Stimulated activated CD8-positive, alpha-beta memory T cell treated with anti-CD3 and anti-CD28 coated beads, Interleukin-15, amount 100 ng/mL, for 48 hours (primary cell): ENCODE data around the gene SCAMP4.
"Not testable (repeated sequence)": the region's sequence is repeated elsewhere in the genome, so short reads cannot be mapped to it uniquely, and the experiment has no call there.

Experiments
- DNase-seq, 2 donors: peaks; one replicate each; pipeline ENCODE4 v3.0.0-alpha.2; 2020; ENCODE audit warnings: low read depth in 2 of 2

SCAMP4 gene

GRCh38 chr19:1866693-1867348 is 38.4 kb upstream of the SCAMP4 start:
- DNase-seq: no peak

DNA sequence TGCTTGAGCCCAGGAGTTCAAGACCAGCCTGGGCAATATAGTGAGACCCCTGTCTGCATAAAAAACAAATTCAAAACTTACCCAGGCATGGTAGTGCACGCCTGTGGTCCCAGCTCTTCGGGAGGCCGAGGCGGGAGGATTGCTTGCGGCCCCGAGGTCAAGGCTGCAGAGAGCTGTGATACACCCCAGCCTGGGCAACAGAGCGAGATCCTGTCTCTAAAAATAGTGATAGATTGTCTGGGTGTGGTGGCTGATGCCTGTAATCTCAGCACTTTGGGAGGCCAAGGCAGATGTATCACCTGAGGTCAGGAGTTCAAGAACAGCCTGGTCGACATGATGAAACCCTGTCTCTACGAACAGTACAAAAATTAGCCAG is 37.9 kb upstream of the SCAMP4 start:
- DNase-seq: no peak

- DNase-seq: no peak
Measured at GRCh38 chr19:1868971-1869370, 36.2 kb upstream of the SCAMP4 start.

DNA sequence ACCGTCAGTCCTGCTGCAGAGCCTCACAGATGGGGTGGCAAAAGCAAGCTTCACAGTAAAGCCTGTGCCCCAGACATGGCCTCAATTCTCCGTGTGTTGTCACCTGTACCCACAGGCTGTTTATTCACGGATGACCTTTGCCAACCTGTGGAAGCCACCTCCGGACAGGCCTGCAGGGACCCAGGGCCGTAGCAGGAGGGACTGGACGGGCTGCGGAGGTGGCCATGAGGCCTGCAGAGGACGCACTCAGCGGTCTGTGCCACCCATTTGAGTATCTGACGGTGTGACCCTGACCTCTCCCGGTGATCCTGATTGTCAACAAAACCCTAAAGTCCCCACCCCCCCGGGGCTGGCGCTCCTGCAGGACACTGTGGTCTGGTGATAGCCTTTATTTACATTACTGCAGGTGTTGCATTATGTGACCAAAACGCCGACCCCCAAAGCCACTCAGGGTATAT is 34.0 kb upstream of the SCAMP4 start:
- DNase-seq: no peak

- no peak for DNase-seq
Measured at GRCh38 chr19:1871630-1872029, 33.6 kb upstream of the SCAMP4 start.

DNA sequence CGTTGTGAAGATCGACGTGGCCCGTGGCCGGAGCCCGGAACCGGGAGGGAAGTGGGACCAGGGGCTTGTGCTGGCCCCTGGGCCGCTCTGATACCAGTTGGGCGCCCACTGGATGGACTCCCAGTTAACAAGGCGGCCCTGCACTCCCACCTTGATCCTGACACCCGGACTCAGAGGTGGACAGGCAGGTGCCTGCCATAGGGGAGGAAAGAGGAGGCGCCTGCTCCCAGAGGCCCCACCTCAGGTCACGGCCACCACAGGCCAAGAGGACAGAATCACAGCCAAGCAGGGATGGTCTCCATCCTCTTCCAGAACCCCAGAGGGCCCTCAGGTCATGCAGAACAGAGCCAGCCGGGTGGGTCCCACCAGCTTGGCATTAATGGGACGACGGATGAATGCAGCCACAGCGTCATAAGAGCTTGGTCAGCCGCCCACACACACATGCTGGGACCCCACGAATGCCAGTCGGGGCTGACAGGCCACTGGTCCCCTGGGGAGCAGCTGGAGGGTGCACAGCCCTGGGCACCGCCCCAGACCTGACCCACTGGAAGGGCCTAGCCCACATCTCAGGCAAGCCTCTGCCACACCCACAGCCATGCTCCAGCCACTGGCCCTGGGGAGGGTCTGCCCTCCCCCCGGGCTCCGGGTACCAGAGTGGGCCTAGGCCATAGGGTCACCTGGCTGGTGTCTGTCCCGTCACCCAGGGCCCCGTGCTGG is 32.2 kb upstream of the SCAMP4 start:
- DNase-seq: no peak

DNA sequence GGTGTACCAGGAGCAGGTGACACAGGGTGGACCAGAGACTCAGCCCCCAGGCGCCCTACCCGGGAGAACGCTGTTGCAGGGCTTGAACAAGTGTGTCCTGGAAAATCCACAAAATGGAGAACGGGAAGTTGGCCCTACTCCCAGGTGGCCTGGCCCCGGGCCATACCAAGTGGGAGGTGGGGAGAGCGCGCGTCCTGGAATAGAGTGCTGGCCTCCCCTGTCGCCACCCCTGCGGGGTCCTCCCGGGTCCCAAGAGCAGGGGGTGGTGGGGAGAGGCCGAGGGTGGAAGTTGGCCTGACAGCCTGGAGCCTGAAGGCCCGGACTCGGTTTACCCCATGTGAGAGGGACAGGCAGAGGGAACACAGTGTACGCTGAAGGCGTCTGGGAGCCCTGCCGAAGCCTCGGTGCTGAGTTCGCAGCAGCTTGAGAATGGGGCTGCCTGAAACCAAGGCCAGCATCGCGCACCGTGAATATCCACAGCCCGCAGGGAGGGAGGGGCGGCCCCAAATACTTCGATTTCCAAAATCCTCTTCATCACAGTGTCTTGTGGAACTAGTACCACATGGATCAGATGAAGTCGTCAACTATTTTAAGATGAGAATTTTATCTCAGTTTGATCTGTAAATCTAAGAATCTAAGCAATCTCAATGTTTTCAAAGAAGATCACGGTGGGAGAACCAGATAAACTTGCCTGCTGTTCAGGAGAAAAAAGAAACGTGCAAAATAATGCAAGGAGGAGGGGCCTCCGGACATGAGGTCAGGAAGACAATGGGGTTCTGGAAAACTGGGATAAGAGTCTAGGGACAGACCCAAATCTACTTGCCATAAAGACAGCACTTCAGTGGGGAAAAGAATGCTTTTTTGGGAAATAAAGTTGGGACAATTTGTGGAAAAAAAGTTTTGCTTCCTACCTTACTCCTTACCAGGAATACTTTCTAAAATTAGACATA is 31.4 kb upstream of the SCAMP4 start:
- no peak for DNase-seq

DNA sequence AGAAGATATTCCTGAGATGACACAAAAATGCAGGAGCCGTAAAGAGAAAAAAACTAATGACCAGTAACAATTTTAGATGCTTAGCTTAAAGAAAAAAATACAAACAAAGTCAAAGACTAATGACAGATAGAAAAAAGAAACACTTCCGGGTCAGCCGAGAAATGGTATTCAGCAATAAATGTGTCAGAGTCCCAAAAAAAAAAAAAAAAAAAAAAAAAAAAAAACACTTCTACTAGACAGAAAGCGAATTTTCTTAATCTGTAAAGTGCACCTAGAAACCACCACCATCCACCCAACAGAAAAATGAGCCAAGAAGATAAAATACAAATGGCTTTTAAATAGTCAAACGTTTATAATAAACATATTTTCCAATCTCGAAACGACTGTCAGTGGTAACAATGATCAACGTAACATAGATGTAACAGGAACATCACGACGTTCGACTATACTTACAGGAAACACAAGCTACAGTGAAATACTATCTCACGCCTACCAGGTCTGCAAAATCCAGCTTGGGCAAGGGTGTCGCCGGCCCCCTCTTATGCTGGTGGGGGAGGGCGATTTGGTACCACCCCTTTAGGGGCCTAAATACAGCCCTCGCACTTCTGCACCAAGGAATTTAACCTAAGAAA is 30.5 kb upstream of the SCAMP4 start:
- no peak for DNase-seq

GRCh38 chr19:1875265-1875645 is 29.9 kb upstream of the SCAMP4 start:
- not testable (repeated sequence) for DNase-seq

DNA sequence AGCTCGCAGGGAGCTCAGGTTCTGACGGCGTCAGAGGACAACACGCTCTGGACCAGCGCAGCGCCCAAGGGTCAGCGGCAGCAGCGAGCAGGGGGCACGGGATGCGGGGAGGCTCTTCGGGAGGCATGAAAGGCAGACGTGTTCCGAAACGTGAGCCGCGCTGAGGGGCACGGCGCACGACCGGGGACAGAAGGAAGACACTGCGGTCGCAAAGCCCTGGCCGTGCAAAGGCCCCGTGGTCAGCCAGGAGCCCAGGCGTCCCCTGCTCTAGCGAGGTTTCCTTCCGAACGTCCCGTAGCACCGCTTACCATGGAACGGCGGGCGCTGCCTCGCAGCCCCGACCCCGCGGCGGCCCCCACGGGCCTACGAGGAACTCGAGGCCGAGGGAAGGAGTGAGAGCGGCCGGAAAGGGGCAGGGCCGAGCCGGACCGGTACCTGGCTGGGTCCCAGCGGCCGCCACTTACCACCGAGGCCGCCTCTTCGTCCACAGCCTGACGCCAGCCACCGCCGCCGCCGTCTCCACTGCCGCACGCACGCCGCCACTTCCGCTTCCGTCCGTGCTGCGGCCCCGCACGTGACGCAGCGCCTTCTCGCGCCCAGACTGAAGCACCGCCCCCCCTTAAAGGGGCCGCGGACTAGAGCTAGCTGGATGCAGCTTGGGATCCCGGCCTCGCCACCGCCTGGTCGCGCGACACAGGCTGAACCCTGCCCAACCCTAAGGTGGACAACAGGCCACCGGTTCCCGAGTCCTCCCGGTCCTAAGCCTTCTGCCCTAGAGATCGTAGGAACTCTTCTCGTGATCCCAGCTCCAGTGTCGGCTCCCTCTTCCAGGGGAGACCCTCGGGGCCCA is 29.3 kb upstream of the SCAMP4 start:
- DNase-seq: peak; percentile 88 to 89

GRCh38 chr19:1876496-1877279 is 28.5 kb upstream of the SCAMP4 start:
- DNase-seq: not testable (repeated sequence)

DNA sequence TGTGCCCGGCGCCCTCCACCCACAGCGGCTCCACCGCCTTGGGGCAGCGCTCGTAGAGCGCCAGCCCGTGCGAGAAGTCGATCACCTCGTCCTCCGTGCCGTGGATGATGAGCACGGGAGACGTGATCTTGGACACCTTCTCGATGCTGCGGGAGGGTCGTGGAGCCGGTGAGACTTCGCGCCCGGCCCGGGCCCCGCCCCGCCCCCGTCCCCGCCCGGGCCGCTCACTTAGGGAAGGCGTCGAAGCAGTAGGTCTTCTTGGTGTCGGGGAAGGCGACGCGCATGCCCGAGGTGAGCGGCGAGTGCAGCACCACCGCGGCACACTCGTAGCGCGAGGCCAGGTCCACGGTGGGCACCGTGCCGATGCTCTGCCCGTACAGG is 27.9 kb upstream of the SCAMP4 start:
- not testable (repeated sequence) for DNase-seq

GRCh38 chr19:1878583-1878982 is 26.6 kb upstream of the SCAMP4 start:
- DNase-seq: not testable (repeated sequence)

DNA sequence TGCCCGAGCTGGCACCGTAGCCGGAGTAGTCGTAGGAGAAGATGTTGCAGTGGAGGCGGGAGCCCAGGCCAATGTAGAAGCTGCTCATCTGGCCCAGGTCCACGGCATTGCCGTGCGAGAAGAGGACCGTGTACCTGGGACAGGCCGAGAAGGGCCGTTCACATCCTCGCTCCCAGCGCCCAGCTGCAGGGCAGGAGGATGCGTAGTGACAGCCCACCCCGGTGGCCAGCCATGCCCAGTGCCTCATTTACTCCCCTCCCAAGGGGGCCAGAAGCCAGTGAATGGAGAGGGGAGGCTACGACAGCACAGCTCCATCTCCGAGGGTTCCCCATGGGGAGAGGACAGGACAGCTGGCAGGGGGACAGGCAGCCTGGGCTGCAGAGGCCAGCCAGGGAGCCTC is 25.2 kb upstream of the SCAMP4 start:
- not testable (repeated sequence) for DNase-seq

DNA sequence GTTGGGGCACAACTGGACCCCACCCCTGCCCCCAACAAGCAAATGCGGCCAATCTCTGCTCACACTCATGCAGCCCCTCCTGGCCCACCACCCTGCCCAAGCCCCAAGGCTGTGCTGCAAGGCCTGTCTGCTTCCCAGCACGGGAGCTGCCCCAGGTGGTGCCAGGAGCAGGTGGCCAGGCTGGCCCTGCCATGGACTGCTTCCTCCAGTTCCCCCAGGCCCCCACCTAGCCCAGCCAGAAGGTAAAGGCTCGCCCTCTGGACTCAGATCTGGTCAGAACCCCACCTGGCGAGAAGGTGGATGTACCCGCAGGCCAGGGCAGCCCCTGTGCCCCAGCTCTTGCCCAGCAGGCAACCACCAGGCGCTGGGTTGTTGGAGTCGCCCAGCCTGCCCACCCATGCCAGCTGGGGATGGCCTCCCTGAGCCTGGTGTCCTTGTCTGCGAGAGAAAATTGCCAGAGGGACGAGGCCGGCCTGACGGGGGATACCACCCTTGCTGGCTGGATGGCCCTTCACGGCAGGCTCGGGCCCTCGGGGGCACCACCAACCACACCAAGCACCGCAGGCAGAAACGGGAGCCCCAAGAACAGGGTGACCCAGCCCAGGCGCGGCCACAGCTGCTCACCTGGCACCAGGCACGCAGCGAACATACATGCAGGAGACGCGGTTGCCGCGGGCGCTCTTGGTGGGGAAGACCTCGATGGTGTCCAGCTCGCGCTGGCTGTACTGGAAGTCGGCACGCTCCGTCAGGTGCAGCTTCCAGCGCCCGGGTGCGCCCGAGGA is 24.4 kb upstream of the SCAMP4 start:
- no peak for DNase-seq

DNA sequence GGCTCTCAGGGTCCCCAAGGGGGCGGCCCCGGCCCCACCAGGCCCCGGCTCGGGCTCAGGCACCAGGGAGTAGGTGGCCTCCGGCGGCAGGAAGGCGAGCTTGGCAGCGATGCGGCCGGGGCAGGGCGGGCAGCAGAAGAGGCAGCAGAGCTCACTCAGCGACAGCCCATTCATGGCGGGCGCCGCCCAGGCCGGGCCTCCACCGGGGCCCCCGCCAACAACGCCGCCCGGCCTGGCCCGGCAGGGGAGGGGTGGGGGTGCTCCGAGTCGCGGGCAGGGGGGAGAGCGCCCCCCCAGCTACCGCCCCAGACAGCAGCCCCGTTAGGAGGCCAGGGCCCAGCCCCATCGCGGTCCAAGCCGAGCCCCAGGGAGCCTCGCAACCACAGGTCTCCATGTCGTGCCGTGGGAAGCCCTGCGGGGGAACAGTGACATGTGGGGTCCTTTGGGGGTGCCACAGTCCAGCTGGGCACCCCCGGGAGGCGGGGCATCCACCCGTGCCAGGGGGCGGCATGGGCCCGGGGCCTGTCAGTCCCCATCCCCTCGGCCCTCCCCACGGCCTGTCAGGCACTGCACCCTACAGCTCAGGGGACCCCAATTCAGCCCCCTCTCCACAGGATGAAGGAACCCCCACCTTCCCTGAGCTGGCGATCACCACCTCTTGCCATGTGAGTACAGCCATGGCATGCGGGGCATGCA is 23.7 kb upstream of the SCAMP4 start:
- not testable (repeated sequence) for DNase-seq

- DNase-seq: peak in 1 of 2 donors; percentile 73
Measured at GRCh38 chr19:1882089-1882785, 23.0 kb upstream of the SCAMP4 start.
